HEK293 (cell line): ENCODE data around the gene BMP5.

Experiments used
- HOXD13 ChIP-seq: sonication (generic); formaldehyde crosslinking; IDR thresholded peaks from 2 replicates; pipeline ENCODE4 v1.8.0; 2022; ENCODE audit warnings: missing genetic modification reagents, borderline replicate concordance
- TRIM28 ChIP-seq: IDR thresholded peaks from 2 replicates; pipeline ENCODE4 v1.6.1; 2011; ENCODE audit warnings: low read length, control low read depth, borderline replicate concordance
- TSHZ1 ChIP-seq: fragments of 450-650 bp; formaldehyde crosslinking; IDR thresholded peaks from 2 replicates; pipeline ENCODE4 v1.5.1; 2016; ENCODE audit warnings: missing biosample characterization, missing genetic modification characterization, borderline replicate concordance
- ZBTB48 ChIP-seq: fragments of 450-650 bp; formaldehyde crosslinking; IDR thresholded peaks from 2 replicates; pipeline ENCODE4 v1.5.1; 2016; ENCODE audit warnings: missing biosample characterization, missing genetic modification characterization
- ZNF16 ChIP-seq: fragments of 450-650 bp; formaldehyde crosslinking; IDR thresholded peaks from 2 replicates; pipeline ENCODE4 v1.5.1; 2016; ENCODE audit warnings: low read depth, missing biosample characterization, missing genetic modification characterization
- ZNF280D ChIP-seq: fragments of 450-650 bp; formaldehyde crosslinking; IDR thresholded peaks from 2 replicates; pipeline ENCODE4 v1.5.1; 2016; ENCODE audit warnings: missing biosample characterization, missing genetic modification characterization
- ZNF311 ChIP-seq: fragments of 450-650 bp; formaldehyde crosslinking; IDR thresholded peaks from 2 replicates; pipeline ENCODE4 v1.5.1; 2017; ENCODE audit warnings: missing biosample characterization, missing genetic modification characterization, borderline replicate concordance
- ZNF488 ChIP-seq: fragments of 450-650 bp; formaldehyde crosslinking; IDR thresholded peaks from 2 replicates; pipeline ENCODE4 v1.5.1; 2016; ENCODE audit warnings: missing biosample characterization, missing genetic modification characterization
- ZNF701 ChIP-seq: fragments of 450-650 bp; formaldehyde crosslinking; IDR thresholded peaks from 2 replicates; pipeline ENCODE4 v1.5.1; 2016; ENCODE audit warnings: missing biosample characterization, missing genetic modification characterization
- ZNF777 ChIP-seq: fragments of 450-650 bp; formaldehyde crosslinking; IDR thresholded peaks from 2 replicates; pipeline ENCODE4 v1.5.1; 2017; ENCODE audit warnings: missing biosample characterization, missing genetic modification characterization, borderline replicate concordance
- TF ChIP-seq, protein P1 (sequence below): fragments of 450-650 bp; formaldehyde crosslinking; conservative IDR thresholded peaks from 2 replicates; pipeline ENCODE4 v1.5.1; 2016; ENCODE audit warnings: low read depth, missing biosample characterization, missing genetic modification characterization
- TF ChIP-seq, protein P2 (sequence below): fragments of 450-650 bp; formaldehyde crosslinking; IDR thresholded peaks from 2 replicates; pipeline ENCODE4 v1.5.0; 2017; ENCODE audit warnings: missing biosample characterization, missing genetic modification characterization, borderline replicate concordance

Gene BMP5

GRCh38 chr6:55819811-55820210 is 55.6 kb downstream of the BMP5 start (continued):
- TF ChIP-seq, protein P1, sequence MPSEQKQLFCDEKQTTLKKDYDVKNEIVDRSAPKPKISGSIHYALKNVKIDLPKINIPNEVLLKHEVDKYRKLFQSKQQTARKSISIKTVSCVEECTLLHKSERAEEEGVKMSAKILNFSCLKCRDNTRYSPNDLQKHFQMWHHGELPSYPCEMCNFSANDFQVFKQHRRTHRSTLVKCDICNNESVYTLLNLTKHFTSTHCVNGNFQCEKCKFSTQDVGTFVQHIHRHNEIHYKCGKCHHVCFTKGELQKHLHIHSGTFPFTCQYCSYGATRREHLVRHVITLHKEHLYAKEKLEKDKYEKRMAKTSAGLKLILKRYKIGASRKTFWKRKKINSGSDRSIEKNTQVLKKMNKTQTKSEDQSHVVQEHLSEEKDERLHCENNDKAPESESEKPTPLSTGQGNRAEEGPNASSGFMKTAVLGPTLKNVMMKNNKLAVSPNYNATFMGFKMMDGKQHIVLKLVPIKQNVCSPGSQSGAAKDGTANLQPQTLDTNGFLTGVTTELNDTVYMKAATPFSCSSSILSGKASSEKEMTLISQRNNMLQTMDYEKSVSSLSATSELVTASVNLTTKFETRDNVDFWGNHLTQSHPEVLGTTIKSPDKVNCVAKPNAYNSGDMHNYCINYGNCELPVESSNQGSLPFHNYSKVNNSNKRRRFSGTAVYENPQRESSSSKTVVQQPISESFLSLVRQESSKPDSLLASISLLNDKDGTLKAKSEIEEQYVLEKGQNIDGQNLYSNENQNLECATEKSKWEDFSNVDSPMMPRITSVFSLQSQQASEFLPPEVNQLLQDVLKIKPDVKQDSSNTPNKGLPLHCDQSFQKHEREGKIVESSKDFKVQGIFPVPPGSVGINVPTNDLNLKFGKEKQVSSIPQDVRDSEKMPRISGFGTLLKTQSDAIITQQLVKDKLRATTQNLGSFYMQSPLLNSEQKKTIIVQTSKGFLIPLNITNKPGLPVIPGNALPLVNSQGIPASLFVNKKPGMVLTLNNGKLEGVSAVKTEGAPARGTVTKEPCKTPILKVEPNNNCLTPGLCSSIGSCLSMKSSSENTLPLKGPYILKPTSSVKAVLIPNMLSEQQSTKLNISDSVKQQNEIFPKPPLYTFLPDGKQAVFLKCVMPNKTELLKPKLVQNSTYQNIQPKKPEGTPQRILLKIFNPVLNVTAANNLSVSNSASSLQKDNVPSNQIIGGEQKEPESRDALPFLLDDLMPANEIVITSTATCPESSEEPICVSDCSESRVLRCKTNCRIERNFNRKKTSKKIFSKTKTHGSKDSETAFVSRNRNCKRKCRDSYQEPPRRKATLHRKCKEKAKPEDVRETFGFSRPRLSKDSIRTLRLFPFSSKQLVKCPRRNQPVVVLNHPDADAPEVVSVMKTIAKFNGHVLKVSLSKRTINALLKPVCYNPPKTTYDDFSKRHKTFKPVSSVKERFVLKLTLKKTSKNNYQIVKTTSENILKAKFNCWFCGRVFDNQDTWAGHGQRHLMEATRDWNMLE = no peak
- no peak for TF ChIP-seq ZNF777 (tag by site-specific recombination)
- no peak for TF ChIP-seq TSHZ1
- TF ChIP-seq ZNF311 (tag by site-specific recombination) = no peak
- no peak for TF ChIP-seq ZNF488 (tag by site-specific recombination)
- TF ChIP-seq TRIM28 = no peak
- TF ChIP-seq, protein P2, sequence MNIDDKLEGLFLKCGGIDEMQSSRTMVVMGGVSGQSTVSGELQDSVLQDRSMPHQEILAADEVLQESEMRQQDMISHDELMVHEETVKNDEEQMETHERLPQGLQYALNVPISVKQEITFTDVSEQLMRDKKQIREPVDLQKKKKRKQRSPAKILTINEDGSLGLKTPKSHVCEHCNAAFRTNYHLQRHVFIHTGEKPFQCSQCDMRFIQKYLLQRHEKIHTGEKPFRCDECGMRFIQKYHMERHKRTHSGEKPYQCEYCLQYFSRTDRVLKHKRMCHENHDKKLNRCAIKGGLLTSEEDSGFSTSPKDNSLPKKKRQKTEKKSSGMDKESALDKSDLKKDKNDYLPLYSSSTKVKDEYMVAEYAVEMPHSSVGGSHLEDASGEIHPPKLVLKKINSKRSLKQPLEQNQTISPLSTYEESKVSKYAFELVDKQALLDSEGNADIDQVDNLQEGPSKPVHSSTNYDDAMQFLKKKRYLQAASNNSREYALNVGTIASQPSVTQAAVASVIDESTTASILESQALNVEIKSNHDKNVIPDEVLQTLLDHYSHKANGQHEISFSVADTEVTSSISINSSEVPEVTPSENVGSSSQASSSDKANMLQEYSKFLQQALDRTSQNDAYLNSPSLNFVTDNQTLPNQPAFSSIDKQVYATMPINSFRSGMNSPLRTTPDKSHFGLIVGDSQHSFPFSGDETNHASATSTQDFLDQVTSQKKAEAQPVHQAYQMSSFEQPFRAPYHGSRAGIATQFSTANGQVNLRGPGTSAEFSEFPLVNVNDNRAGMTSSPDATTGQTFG (tag by site-specific recombination) = no peak
- TF ChIP-seq ZNF16 (tag by site-specific recombination) = no peak
- no peak for TF ChIP-seq ZBTB48 (tag by site-specific recombination)
- TF ChIP-seq HOXD13 (CRISPR knock-in tag) = no peak
- no peak for TF ChIP-seq ZNF701
- no peak for TF ChIP-seq ZNF280D (tag by site-specific recombination)
